Islet of Langerhans (tissue), 1 donor: ENCODE data around the gene SRCIN1.
"Not testable (repeated sequence)": the region's sequence is repeated elsewhere in the genome, so short reads cannot be mapped to it uniquely, and the experiment has no call there.

ENCODE experiments used
- FAIRE-seq: peaks from one replicate; lab custom pipeline; 2011; peaks lifted over from hg19 to GRCh38; lab: Jason Lieb, UNC

The SRCIN1 gene

GRCh38 chr17:38507921-38508569, 97.7 kb downstream of the SRCIN1 start:
- no peak for FAIRE-seq

- no peak for FAIRE-seq
Measured at GRCh38 chr17:38507436-38507835, 98.3 kb downstream of the SRCIN1 start.

DNA sequence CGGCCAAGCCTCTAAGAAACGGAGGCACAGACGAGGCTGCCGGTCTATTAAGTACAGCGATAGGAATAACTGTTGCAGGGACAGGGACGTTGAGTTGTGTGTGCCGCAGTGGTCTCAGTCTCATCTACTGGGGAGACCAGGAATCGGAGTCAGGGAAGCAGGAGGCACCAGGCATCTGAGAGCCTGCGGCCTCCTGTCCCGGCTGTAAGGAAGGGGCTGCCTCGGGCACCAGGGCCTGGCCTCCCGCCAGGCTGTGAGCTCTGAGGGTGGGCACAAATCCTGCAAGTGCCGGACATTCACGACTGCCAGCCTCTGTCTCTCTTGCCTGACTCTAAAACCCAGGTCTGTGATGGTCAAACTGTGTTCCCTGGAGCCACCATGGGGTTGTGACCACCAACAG, 101.5 kb downstream of the SRCIN1 start:
- no peak for FAIRE-seq

DNA sequence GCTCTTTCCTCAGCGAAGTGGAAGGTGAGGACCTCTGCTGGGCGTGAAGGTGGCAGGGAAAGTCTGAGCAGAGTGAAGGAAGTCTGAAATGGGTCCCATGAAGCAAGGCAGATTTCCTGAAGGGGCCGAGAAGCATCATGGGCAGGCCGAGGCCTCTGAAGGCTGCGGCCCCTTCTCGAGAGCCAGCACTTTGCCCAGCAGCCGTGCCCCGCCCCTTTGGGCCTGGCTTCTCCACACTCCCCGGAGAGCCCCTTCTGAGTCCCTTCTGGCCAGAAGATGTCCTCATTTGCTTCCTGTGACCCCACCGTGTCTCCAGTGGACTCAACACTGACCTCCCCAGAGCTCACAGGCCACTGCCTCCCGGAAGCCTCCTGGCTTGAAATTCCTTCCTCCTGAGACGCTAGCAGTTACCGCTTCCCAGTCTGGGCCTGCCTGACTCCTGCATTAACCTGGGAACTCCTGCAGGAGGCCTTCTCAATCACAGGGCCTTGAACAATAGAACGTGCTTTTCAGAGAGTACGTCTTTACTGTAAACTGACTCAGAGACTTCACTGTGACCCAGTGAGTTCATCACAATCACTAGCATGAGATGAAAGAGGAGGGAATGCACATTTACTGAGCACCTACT, 102.4 kb downstream of the SRCIN1 start:
- not testable (repeated sequence) for FAIRE-seq

DNA sequence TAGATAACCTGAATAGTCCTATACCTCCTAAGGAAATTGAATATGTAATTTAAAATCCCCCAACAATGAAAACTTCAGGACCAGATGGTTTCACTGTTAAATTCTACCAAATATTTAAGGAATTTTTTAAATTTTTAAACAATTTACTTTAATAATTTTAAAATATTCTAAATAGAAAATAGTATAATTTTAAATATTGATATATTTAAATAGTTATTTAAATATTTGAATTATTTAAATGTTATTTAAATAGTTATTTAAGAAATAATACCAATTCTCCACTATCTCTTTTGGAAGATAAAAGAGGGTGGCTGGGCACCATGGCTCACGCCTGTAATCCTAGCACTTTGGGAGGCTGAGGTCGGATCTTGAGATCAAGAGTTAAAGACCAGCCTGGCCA, 104.0 kb downstream of the SRCIN1 start:
- FAIRE-seq: not testable (repeated sequence)

DNA sequence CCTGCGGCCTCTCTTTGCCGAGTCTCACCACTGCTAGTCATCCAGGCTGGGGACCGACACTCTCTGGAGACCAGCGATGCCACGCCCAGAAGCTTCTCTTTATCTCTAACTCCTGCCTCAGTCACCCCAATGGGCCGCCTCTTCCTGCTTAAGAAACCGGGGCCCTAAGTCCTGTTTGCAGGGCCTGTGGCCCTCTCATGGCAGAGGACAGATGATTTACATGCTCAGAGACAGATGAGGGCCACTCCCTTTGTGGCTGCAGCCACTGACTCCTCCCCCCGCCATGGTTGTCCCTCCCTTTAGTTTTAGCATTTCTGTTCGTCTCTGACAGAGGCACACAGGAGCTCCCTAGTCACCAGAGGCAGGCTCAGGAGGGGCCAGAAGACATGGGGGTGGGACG, 106.5 kb downstream of the SRCIN1 start:
- FAIRE-seq: not testable (repeated sequence)

DNA sequence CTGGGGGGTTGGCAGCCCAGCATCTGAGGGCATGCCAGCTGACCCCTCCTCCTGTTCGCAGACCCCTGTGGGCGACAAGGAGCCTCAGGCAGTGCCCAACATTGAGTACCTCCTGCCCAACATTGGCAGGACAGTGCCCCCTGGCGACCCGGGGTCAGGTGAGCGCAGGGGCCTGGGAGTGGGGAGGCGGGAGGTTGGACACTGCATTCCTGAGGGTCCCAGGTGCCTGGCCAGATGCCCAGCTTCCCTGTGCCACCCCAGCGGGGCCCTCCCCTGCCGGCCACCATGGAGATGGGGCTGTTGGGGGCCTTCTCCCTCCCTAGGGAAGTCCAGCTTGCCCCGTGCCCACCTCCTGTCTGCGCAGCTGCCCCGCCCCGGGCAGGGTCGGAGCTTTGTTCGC, 107.4 kb downstream of the SRCIN1 start:
- FAIRE-seq: no peak

- not testable (repeated sequence) for FAIRE-seq
Measured at GRCh38 chr17:38497656-38498055, 108.1 kb downstream of the SRCIN1 start.

GRCh38 chr17:38494152-38494551, 111.6 kb downstream of the SRCIN1 start:
- FAIRE-seq: not testable (repeated sequence)

DNA sequence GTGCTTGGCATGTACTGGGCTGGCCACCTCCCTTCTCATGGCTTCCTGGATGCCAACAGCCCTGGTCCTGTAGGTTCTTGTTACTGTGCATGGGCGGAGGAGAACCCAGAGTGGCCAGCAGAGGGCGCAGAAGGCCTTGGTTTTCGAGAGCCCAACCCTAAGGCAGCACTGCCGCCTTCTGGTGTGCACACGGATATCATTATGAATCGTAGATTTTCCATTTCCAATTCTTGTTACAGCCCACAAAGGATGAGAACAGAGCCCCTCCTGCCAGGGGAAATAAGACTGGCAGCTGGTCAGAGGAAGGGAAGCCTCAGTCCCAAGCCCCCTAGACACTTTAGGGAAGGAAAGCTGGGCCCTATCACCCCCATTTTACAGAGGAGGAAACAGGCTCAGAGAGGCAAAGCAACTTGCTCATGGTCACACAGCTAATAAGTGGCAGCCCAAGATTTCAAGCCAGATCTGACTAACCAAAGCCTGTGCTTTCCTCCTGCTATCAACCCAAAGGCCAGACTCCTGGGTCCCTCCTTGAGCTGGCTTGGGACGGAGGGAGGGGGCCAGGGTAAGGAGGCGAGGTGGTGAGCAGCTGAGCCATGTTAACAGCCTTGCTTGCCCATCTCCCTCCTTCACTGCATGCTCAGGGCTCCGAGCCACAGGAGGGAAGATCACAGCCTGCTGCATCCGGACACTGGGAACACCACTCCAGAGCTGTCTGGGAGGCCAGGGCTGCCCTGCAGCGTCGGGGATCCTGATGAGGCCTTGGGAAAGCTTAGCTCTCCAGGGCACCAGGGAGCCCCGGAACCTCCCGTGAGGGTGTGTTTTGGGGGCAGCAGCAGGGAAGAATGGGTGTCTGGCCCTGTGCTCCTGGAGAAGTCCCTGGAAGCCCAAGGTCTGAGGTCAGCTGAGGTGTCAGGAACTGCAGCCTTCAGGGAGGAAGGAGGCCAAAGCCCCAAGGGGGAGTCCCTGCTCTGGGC, 113.4 kb downstream of the SRCIN1 start:
- not testable (repeated sequence) for FAIRE-seq

DNA sequence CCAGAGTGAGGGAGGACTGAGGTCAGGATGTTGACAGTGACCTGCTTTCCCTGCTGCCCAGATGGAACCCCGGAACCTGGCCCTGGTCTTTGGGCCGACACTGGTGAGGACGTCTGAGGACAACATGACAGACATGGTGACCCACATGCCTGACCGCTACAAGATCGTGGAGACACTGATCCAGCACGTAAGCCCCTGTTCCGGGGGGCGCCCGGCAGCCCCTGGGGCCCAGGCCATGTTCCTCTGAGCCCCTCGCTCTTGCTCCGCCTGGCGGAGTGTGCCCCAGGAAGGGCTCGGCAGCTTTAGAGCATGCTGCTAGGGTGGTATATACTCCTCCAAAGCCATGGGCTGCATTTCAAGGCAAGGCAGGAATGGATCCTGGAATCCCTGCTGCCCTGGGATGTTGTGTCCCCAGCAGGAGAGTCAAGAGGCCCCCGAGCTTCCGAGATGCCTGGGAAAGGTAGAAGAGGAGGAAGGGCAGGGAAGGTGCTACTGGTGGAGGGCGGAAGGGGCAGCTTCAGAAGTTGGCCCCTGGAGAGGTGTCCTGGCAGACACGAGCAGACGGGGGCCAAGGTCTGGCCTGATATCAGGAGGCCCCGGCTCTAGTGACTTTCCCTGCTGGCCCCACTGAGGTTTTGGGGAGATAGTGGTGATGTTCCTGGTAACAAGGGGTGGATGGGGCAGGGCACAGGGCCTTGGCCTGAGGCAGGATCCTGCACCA, 114.2 kb downstream of the SRCIN1 start:
- FAIRE-seq: not testable (repeated sequence)

- FAIRE-seq: not testable (repeated sequence)
Measured at GRCh38 chr17:38489774-38490173, 116.0 kb downstream of the SRCIN1 start.

DNA sequence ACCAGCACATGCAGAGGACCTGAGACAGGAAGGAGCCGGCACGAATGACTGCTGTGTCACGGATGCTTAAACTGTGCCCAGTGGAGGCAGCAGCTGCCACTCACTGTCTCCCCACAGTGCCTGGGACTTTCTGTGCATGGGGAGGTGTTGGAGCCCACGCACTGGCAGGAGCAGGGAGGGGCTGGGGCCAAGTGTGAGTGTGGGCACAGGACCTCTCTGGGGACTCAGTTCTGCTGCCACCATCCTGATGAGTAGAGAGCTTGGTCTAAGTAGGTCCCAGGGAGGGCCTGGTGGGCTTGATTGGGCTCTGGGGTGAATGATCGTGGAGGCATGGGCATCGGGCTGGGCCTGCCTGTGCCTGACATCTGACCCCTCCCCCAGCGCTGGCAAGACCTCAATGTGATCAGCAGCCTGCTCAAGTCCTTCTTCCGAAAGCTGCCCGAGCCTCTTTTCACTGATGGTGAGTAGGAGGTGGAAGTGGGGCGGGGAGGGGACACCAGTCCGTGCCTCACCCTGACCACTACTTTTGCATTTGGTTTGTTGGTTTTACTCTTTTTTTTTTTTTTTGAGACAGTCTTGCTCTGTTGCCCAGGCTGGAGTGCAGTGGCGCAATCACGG, 120.0 kb downstream of the SRCIN1 start:
- not testable (repeated sequence) for FAIRE-seq

DNA sequence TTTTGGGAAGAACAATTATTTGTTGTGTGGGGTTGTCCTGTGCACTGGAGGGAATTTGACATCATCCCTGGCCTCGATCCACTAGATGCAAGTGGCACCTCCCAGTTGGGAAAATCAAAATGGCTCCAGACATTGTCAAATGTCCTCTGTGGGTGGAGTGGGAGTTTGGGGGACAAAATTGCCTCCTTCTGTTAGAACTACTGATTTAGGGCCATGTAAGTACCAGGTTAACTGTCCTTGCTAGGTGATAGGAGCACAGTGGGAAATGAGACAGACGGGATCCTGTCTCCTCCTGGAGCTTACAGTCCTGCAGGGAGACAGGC, 120.6 kb downstream of the SRCIN1 start:
- no peak for FAIRE-seq

- not testable (repeated sequence) for FAIRE-seq
Measured at GRCh38 chr17:38484242-38485145, 121.3 kb downstream of the SRCIN1 start.

DNA sequence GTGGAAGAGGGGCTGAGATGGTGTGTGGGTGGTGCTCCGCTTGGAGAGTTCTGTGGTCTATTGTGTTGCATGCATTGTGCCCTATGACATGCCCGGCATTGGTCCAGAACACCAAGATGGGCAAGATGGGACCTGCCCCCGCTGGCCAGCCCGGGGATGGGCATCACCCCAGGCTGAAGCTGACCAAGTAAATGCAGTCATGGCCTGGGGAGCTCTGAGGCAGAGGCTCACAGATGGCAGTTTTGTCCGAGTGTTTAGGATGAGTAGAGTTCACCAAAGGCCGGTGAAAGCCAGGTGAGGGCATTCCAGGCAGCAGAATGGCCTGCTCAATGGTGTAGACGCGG, 123.1 kb downstream of the SRCIN1 start:
- FAIRE-seq: not testable (repeated sequence)

GRCh38 chr17:38482039-38482699, 123.6 kb downstream of the SRCIN1 start:
- FAIRE-seq: not testable (repeated sequence)
